B cell (primary cell): ENCODE data around the gene CPED1. TPM values are rescaled to one million over a fixed set of nuclear protein-coding genes. Genes with fewer than 3 reads are reported as not detected.

Experiments
- ATAC-seq: fragments of 200-7000 bp; cut with Tn5 transposase; one replicate; pipeline ENCODE4 v1.10.0; 2021; ENCODE audit warnings: low read depth, mild to moderate bottlenecking, moderate number of reproducible peaks, moderate library complexity
- CTCF ChIA-PET: fragments of 350-600 bp; sonication (Branson Sonifier 250); formaldehyde crosslinking; loops from one replicate; lab custom pipeline; 2021; ENCODE audit warnings: antibody characterized with exemption, inconsistent platforms; lab: Charles Lee
- POLR2A ChIA-PET: fragments of 350-600 bp; sonication (Branson Sonifier 250); formaldehyde crosslinking; loops from one replicate; lab custom pipeline; 2021; ENCODE audit warnings: antibody characterized with exemption; lab: Charles Lee
- DNase-seq: peaks from one replicate; pipeline ENCODE4 v3.0.0; 2013
- H2AFZ ChIP-seq: 2 replicates; pipeline ENCODE4 v1.6.1; 2012; ENCODE audit warnings: mild to moderate bottlenecking, low read depth, low read length; ENCODE audit not compliant: insufficient read depth, poor library complexity, severe bottlenecking
- H3K27ac ChIP-seq, 2 donors: 1 replicate in 1 of 2; 2 replicates in 1 of 2; pipeline ENCODE4 v1.5.1; 2012 to 2013; ENCODE audit warnings: low read length in 2 of 2, mild to moderate bottlenecking in 2 of 2, moderate library complexity in 1 of 2
- H3K27me3 ChIP-seq, 4 experiments: fragments of 200-600 bp in 1 of 4; sonication (generic) in 1 of 4; replicated peaks in 1 of 4; 1 replicate in 2 of 4; 2 replicates in 2 of 4; pipeline versions ENCODE4 v1.6.1 to v1.7.0; 2013 to 2016; ENCODE audit warnings: low read length in 3 of 4, mild to moderate bottlenecking in 2 of 4, mixed read lengths in 1 of 4, moderate library complexity in 1 of 4; ENCODE audit not compliant: insufficient read depth in 4 of 4, control insufficient read depth in 3 of 4; ENCODE audit errors: control extremely low read depth in 1 of 4
- H3K36me3 ChIP-seq, 2 experiments: replicated peaks in 1 of 2; 1 replicate in 1 of 2; 2 replicates in 1 of 2; pipeline versions ENCODE4 v1.6.1 to v1.7.1; 2013; ENCODE audit warnings: low read length in 1 of 2; ENCODE audit not compliant: insufficient read depth in 2 of 2, control insufficient read depth in 1 of 2; ENCODE audit errors: control extremely low read depth in 1 of 2, extremely low read depth in 1 of 2
- H3K4me1 ChIP-seq, 2 donors: fragments of 200-600 bp in 1 of 2; sonication (generic) in 1 of 2; 1 replicate in 1 of 2; 2 replicates in 1 of 2; pipeline versions ENCODE4 v1.5.1 to v1.6.1; 2013 to 2017; ENCODE audit warnings: low read length in 2 of 2; ENCODE audit not compliant: control insufficient read depth in 2 of 2, insufficient read depth in 2 of 2
- H3K4me2 ChIP-seq: replicated peaks from 2 replicates; pipeline ENCODE3; 2012; ENCODE audit warnings: mild to moderate bottlenecking, low read depth, low read length; ENCODE audit not compliant: poor library complexity, severe bottlenecking
- H3K4me3 ChIP-seq, 5 experiments: fragments of 200-600 bp in 1 of 5; sonication (generic) in 1 of 5; 1 replicate in 3 of 5; 2 replicates in 2 of 5; pipeline versions ENCODE4 v1.5.1 to v1.7.0; 2011 to 2016; ENCODE audit warnings: low read length in 4 of 5, mild to moderate bottlenecking in 4 of 5, low read depth in 2 of 5, control low read depth in 1 of 5, moderate library complexity in 1 of 5; ENCODE audit not compliant: insufficient read depth in 1 of 5; ENCODE audit errors: control extremely low read depth in 1 of 5, extremely low read depth in 1 of 5
- H3K79me2 ChIP-seq: fragments of 200-600 bp; sonication (generic); one replicate; pipeline ENCODE4 v1.6.0; 2016; ENCODE audit warnings: low read length; ENCODE audit not compliant: control insufficient read depth, insufficient read depth
- H3K9ac ChIP-seq: fragments of 200-600 bp; sonication (generic); 2 replicates; pipeline ENCODE4 v1.6.1; 2017; ENCODE audit warnings: mild to moderate bottlenecking, low read length, moderate library complexity
- H3K9me3 ChIP-seq, 3 donors: one replicate each; pipeline versions ENCODE4 v1.6.1 to v1.7.1; 2013; ENCODE audit warnings: low read length in 2 of 3; ENCODE audit not compliant: control insufficient read depth in 2 of 3, insufficient read depth in 1 of 3; ENCODE audit errors: control extremely low read depth in 1 of 3
- H4K20me1 ChIP-seq: 2 replicates; pipeline ENCODE4 v1.6.0; 2012; ENCODE audit warnings: mild to moderate bottlenecking, low read length; ENCODE audit not compliant: insufficient read depth, control insufficient read depth, poor library complexity, severe bottlenecking
- H3K27ac Mint-ChIP-seq: one replicate; pipeline ENCODE4 v1.8.0; 2021; ENCODE audit warnings: mixed read lengths
- H3K27me3 Mint-ChIP-seq: one replicate; pipeline ENCODE4 v1.8.0; 2021; ENCODE audit warnings: mixed read lengths
- H3K4me1 Mint-ChIP-seq: one replicate; pipeline ENCODE4 v1.8.0; 2021; ENCODE audit warnings: mixed read lengths
- H3K4me3 Mint-ChIP-seq: one replicate; pipeline ENCODE4 v1.8.0; 2021; ENCODE audit warnings: mixed read lengths
- H3K9me3 Mint-ChIP-seq: one replicate; pipeline ENCODE4 v1.8.0; 2022; ENCODE audit warnings: mixed read lengths; ENCODE audit not compliant: insufficient read depth
- CTCF ChIP-seq: fragments of 200-600 bp; IDR thresholded peaks from one replicate; pipeline ENCODE4 v1.8.0; 2022; ENCODE audit warnings: antibody characterized with exemption, mild to moderate bottlenecking
- EZH2 ChIP-seq: IDR thresholded peaks from 2 replicates; pipeline ENCODE4 v1.6.1; 2012; ENCODE audit warnings: borderline replicate concordance, low read depth, mild to moderate bottlenecking, moderate library complexity, low read length; ENCODE audit not compliant: insufficient read depth, poor library complexity, severe bottlenecking
- WGBS: methylation state at CpG from one replicate; pipeline ENCODE4 v1.1.5; 2013; ENCODE audit warnings: missing lambda C conversion rate; ENCODE audit not compliant: insufficient coverage; 5-methylcytosine and 5-hydroxymethylcytosine counted together
- intact Hi-C: fragments of 100-400 bp; cut with micrococcal nuclease; formaldehyde crosslinking; loops from one replicate; pipeline ENCODE4 v1.10.0; 2022
- polyA plus RNA-seq: library from polyadenylated mRNA; depleted of rRNA; stranded (reverse); fragments of >200 nt; gene quantifications from 2 replicates; pipeline ENCODE4 v1.2.3, GENCODE V29; 2012
- total RNA-seq, 2 donors: library from RNA; stranded (reverse); fragments of 120-200 nt in 1 of 2; gene quantifications; 1 replicate in 1 of 2; 2 replicates in 1 of 2; pipeline versions ENCODE4 v1.2.3 to v1.2.4, GENCODE V29; 2013 to 2022

Gene CPED1
- total and polyA plus RNA-seq, 2 donors (not counting 1 experiment from before 2014, with no cell fraction given), result 0.44 to 3.8 TPM

- Histone ChIP-seq H3K79me2 (no peaks in the 10 kb centered on the region), H4K20me1 (no peaks in the 10 kb centered on the region), H3K9ac (no peak overlapping the region), H3K27me3 (no peaks in the 10 kb centered on the region), H3K4me2 (no peak overlapping the region), H3K27ac (no peak overlapping the region), H3K9me3 (peaks cover 0 to 6% (median 2%) of the 10 kb centered on the region in 3 donors), H3K4me1 (peaks cover 7 to 11% of the 10 kb centered on the region in 2 donors), H3K36me3 (no peaks in the 10 kb centered on the region), H3K4me3 (no peak overlapping the region), H2AFZ (no peak overlapping the region)
- H3K9me3 Mint-ChIP-seq, result peaks cover 2% of the 10 kb centered on the region
- intact Hi-C loops, result no loop called here
- no peak for TF ChIP-seq CTCF
- no peak for TF ChIP-seq EZH2
- POLR2A ChIA-PET, result no interaction called here
- H3K4me1 Mint-ChIP-seq, result peaks cover 36% of the 10 kb centered on the region
- CTCF ChIA-PET, result no interaction called here
- H3K27ac Mint-ChIP-seq, result no peak overlapping the region
- no peak for ATAC-seq
- no CpG with 5 or more reads among the region's 1 CpG for WGBS
- no peak for DNase-seq
- H3K27me3 Mint-ChIP-seq, result no peaks in the 10 kb centered on the region
- H3K4me3 Mint-ChIP-seq, result no peak overlapping the region
These were observed 184.0 kb downstream of the CPED1 start for GRCh38 chr7:121172484-121172883.

- Histone ChIP-seq H3K4me2 (no peak overlapping the region), H3K9ac (no peak overlapping the region), H4K20me1 (no peaks in the 10 kb centered on the region), H3K27me3 (no peaks in the 10 kb centered on the region), H3K27ac (no peak overlapping the region), H3K4me1 (peaks cover 31 to 33% of the 10 kb centered on the region in 2 donors), H3K4me3 (no peak overlapping the region), H3K79me2 (peaks cover 6% of the 10 kb centered on the region), H3K9me3 (peaks cover 0 to 2% (median 0%) of the 10 kb centered on the region in 3 donors), H2AFZ (no peak overlapping the region), H3K36me3 (no peaks in the 10 kb centered on the region)
- H3K27me3 Mint-ChIP-seq, result no peaks in the 10 kb centered on the region
- ChIA-PET CTCF (interaction anchor here (1.5 to 2.3 kb wide), 3 partner anchors 11 to 215 kb away, joined by 4 to 9 read pairs (median 4); no protein-coding TSS in a partner anchor), POLR2A (interaction anchor here (0.7 kb wide), 1 partner anchor 10 kb away, joined by 7 read pairs; no protein-coding TSS in a partner anchor)
- H3K4me3 Mint-ChIP-seq, result no peak overlapping the region
- ATAC-seq (no peak), DNase-seq (no peak)
- peaks cover 2% of the 10 kb centered on the region for H3K9me3 Mint-ChIP-seq
- WGBS, result 100% methylated on average over 3 of the region's 5 CpGs
- H3K4me1 Mint-ChIP-seq, result peaks cover 56% of the 10 kb centered on the region
- H3K27ac Mint-ChIP-seq, result no peak overlapping the region
- TF ChIP-seq EZH2, result no peak
- TF ChIP-seq CTCF, result no peak
- intact Hi-C loops, result loop anchor here (5.0 kb wide), 1 partner anchor 224 kb away; the partner anchor contains the start of gene ING3
These were observed 187.3 kb downstream of the CPED1 start for GRCh38 chr7:121175826-121176225.
